HG03520 (cell line): Measurements from ENCODE around the gene PAQR8.
A peak's percentile ranks its signal among the peaks of the same experiment; 100 is the strongest.

Experiments
- ATAC-seq: cut with Tn5 transposase; IDR thresholded peaks from one replicate; pipeline ENCODE4 v1.9.1; 2021; ENCODE audit warnings: mild to moderate bottlenecking, moderate library complexity; ENCODE audit not compliant: unreplicated experiment

Gene PAQR8, protein sequence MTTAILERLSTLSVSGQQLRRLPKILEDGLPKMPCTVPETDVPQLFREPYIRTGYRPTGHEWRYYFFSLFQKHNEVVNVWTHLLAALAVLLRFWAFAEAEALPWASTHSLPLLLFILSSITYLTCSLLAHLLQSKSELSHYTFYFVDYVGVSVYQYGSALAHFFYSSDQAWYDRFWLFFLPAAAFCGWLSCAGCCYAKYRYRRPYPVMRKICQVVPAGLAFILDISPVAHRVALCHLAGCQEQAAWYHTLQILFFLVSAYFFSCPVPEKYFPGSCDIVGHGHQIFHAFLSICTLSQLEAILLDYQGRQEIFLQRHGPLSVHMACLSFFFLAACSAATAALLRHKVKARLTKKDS

DNA sequence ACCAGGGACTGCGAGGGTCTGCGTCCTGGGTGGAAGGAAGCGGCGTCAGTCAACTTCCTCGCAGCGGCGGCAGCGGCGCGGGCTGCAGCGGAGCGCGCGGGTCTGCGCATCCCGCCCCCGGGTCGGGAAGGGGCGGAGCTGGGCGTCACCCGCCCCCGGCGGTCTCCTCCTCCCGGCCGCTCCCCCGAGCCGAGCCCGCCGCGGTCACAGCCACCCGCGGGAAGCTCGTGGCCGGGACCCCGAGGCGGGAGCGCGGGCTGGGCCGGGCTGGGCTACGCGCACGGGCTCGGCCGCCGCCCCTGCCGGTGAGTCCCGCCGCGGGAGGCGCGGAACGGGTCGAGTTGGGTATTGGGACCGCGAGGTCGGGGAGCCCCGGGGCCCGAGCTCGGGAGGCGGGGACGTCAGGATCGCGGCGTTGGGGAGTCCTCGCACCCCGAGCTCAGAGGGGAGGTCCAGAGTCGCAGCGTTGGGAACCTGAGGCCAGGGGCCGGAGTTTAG, at the start of gene PAQR8:
Gene PAQR8, plus strand, starts transcription at position 207 of the 498 bp plus-strand sequence. CDS start 41,063 bp downstream, outside the sequence.
- ATAC-seq = peak; percentile 77

DNA sequence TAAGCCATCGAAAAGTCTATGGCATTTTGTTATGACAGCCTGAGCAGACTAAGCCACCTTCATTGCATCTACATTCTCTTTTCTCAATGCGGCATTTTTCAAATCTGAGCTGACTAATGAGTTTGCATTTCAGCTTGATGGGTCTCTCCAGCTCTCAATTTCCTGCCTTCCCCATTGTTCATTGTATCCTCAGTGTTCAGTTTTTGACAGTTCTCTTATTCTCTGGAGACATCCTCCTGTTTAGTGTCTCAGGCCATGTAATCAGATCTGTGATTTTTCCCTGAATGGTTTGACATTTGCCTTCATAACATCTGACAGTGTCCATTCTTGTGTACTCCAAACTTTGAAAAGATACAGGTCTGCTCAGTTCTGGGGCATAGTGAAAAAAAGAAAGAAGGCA, 49.5 kb upstream of the PAQR8 start:
- ATAC-seq = no peak

GRCh38 chr6:52314752-52315151, 47.2 kb upstream of the PAQR8 start:
- no peak for ATAC-seq

- ATAC-seq = no peak
Observed at GRCh38 chr6:52317211-52317610, 44.7 kb upstream of the PAQR8 start.

GRCh38 chr6:52317841-52318581, 43.9 kb upstream of the PAQR8 start:
- ATAC-seq = peak; percentile 100

DNA sequence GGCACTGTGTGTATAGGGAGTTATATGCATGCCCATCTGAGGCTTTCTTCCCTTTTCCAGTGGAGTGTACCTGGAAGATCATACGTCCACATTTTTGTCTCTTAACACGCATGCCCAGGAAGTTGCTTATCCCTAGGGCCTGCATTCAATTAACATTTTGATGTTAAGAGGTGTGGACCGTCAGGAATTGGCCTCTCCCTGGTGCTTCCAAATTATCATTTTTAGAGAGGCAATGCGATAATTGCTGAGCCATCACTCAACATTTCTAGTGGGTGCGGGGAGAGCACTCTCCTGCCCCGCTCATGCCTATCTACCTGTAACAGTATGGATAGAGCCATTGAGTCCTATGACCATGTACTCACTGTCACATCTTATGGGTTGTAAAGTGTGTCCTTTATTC, 37.8 kb upstream of the PAQR8 start:
- ATAC-seq = no peak

DNA sequence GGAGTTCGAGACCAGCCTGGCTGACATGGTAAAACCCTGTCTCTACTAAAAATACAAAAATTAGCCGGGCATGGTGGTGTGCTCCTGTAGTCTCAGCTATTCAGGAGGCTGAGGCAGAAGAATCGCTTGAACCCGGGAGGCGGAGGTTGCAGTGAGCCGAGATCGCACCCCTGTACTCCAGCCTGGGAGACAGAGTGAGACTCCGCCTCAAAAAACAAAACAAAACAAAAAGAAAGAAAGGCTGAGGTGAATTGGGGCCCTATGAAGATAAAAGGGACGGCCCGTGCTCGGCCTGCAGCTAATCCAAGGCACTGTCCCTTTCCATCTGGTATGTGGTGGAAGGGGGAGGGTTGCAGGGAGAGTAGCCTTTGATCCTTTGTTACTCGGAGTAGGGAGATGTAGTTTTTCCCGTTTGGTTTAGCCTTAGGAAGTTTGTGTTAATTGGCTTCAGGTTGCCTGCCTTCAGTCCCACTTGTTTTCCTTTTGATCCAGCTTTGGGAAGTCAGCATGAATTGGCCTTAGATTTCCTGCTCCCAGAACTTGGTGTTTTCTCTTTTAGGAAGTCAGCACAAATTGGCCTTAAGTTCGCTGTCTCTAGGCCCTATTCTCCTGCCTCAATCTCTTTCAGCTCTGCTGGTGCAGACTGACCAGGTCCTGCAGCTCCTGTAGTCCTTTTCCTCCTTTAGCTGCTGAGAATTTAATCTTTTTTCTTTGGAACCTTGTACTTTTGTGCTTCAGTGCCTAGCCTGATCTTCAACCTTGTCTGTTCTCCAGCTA, 36.1 kb upstream of the PAQR8 start:
- ATAC-seq = no peak

- ATAC-seq = no peak
Observed at GRCh38 chr6:52326540-52327364, 35.2 kb upstream of the PAQR8 start.

DNA sequence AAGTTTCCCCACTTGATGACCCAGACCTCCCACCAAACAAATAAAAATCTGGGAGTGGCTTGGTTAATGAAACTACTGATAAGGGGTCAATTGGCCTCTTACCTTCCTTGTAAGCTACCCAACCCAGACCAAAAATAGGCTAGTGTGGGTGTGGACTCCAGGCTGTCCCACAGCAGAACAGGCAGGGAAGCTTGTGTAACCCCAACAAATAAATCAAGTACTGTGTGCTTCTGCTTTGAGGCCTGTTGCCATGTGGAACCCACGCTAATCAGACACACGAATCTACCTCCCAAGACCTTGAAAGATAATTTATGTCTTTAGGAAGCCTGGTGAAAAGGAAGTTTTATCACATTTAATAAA, 33.7 kb upstream of the PAQR8 start:
- no peak for ATAC-seq

DNA sequence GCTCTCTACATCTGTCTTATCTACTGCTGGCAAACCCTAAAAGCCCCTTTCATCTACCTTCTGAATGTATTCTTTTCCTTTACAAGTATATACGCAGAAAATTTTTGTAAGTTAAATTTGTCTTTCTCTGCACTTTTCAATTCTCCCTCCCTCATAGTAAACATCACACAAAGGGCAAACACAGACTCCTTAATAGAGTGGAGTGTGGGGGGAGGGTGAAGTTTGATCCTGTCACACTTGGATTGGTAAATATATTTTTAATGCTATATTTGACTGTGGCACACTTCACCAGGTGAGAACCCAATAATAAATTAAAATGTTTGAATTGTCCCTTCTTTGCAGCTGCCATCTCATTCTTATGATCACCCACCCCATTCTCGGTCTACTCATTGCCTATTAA, 33.2 kb upstream of the PAQR8 start:
- ATAC-seq = no peak

DNA sequence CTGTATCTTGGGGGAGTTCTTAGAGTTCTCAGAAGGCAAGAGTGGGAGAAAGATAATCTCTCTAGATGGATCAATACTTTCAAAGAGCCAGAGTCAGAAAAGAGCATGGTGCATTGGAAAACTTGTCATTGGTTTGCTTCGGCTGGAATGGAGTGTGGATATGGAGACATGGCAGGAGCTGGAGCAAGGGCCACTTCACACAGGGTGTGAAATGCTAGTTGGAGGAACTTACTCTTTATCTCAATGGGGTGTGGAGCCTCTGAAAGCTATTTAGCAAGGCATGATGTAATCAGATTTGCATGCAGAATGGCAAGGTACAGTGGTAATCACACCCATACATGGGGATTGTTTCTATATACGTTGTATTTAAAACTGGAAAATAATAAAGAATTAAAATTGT, 31.5 kb upstream of the PAQR8 start:
- ATAC-seq = no peak

DNA sequence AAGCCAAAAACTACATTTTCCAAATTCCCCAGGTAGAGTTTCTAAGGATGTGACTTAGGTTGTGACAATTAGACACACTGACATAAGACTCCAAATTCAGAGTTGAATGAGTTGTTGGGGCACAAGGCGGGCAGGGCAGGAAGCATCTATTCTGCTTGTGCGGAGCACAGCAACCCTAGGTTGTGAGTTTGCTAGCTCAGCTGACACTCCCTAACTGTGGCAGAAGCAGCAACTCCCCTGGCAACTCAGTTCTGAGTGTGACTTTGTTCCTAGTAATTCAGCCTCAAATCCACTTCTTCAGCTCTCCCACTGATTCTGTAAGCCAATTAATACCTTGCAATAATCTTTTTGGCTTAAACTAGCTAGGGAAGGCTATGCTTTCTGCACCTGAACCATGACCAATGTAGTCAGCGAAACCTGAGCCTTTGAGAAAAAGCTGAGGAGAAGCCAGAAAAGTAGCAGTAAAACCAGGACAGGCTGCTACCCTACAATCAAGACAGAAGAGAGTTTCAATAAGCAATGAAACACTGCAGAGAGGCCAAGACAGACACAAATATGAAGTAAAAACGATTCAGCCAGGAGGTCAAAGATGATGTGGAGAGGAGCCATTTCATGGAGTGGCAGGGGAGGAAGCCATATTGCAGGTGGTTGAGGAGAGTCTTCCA, 30.0 kb upstream of the PAQR8 start:
- ATAC-seq = no peak

- ATAC-seq = no peak
Observed at GRCh38 chr6:52333840-52334200, 28.1 kb upstream of the PAQR8 start.

DNA sequence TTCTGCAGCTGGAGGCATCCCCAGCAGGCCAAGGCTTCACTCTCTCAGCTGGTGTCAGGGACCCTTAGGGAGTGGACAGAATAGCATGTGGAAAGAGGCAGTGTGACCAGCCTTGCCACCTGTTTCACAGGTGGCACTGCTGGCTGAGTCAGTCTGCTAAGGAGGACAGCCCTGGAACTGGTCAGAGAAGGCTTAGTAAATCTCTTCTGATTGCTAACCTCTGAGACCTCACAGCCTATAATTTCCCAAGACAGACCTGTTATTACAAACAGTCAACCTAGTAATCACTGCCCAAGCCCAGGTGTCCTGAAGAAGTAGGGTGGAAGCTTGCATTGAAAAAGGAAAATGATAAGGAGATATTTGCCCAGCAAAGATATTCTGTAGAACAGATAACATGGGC, 26.4 kb upstream of the PAQR8 start:
- ATAC-seq = no peak

DNA sequence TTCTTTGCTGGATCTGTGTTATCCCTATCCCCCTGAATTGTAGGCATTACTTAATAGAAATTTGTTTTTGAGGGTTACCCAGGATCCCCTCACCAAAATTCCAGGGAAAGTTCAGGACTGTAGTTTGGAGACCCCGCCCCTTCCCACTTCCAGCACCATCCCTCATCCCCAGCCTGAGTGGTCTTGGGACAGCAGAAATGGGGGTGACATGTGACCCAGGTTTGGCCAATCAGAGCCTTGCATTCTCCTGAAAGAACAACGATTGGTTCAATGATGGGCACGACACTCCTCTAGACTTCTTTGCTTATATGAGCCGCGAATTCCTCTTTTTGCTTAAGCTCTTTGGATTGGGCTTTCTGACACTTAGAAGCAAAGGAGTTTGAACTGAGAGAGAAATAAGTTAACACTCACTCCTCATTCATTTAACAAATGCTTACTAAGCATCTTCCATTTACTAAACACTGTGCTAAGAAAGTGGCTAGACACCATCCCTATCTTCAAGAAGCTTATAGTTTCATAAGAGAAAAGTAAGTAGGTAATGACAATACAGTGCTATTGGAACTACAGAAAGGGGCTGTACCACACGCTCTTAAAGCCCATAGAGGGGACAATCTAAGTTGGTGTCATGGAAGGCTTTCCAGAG, 24.9 kb upstream of the PAQR8 start:
- ATAC-seq = no peak

GRCh38 chr6:52337633-52338290, 24.2 kb upstream of the PAQR8 start:
- ATAC-seq = no peak

- no peak for ATAC-seq
Observed at GRCh38 chr6:52340603-52340880, 21.4 kb upstream of the PAQR8 start.

GRCh38 chr6:52341561-52342260, 20.2 kb upstream of the PAQR8 start:
- ATAC-seq = no peak

GRCh38 chr6:52345311-52345710, 16.6 kb upstream of the PAQR8 start:
- no peak for ATAC-seq
